ENCODE data around the gene SPINDOC. TPM values are rescaled to one million over a fixed set of nuclear protein-coding genes. Genes with fewer than 3 reads are reported as not detected.

The SPINDOC gene
- total RNA-seq, 1 experiment from 2014 or later = 50.9 TPM

GRCh38 chr11:63845303-63845702 is 32.0 kb downstream of the SPINDOC start:
- peaks cover 40 to 53% of the 10 kb centered on the region in 2 experiments for H3K4me1 ChIP-seq (ENCODE audit: control insufficient read depth in 1 of 2, insufficient read depth in 2 of 2, low read length in 2 of 2)
- ChIA-PET CTCF (interaction anchor here (1.3 kb wide), 1 partner anchor 27 kb away, joined by 3 read pairs; no protein-coding TSS in a partner anchor), POLR2A (no interaction called here), RAD21 (ENCODE audit: low non-redundant PET in 1 of 2, low total read pairs in 2 of 2, uncharacterized antibody in 2 of 2, unreplicated experiment in 2 of 2) (no interaction called here)
- intact Hi-C loops (cut with micrococcal nuclease) = no loop called here
- H3K9me2 ChIP-seq (ENCODE audit: insufficient read depth) = no peaks in the 10 kb centered on the region
- no peak for TF ChIP-seq ZNF274 (IDR thresholded peaks at IDR 0.05; ENCODE audit: low read depth, low read length)
- no peak for TF ChIP-seq YY1 (IDR thresholded peaks at IDR 0.05; ENCODE audit: extremely low read depth, insufficient replicate concordance, low read depth, low read length)
- TF ChIP-seq ZBTB33 (IDR thresholded peaks at IDR 0.05; ENCODE audit: extremely low read depth, insufficient replicate concordance, low read length) = no peak
- no peak for TF ChIP-seq TCF7L2 (IDR thresholded peaks at IDR 0.05; ENCODE audit: borderline replicate concordance, extremely low read depth, insufficient read depth, insufficient read length)
- TF ChIP-seq POLR2A (IDR thresholded peaks at IDR 0.05; ENCODE audit: borderline replicate concordance, extremely low read depth, insufficient read depth, insufficient read length) = no peak
- TF ChIP-seq ATF3 (IDR thresholded peaks at IDR 0.05) = no peak
- TF ChIP-seq JUND (IDR thresholded peaks at IDR 0.05) = no peak
- H3K36me3 ChIP-seq (ENCODE audit: control insufficient read depth in 1 of 2, insufficient read depth in 2 of 2, low read length in 2 of 2) = peaks cover 0 to 2% of the 10 kb centered on the region in 2 experiments; a peak in 2 of 4 replicates
- H3K9ac ChIP-seq (ENCODE audit: low read length) = no peak overlapping the region
- H3K9me3 ChIP-seq (ENCODE audit: control insufficient read depth in 1 of 2, insufficient read depth in 1 of 2, low read depth in 1 of 2, low read length in 2 of 2) = no peaks in the 10 kb centered on the region
- BruUV-seq (replicated peaks) = no TSS peak
- no peak for ATAC-seq
- peaks cover 90% of the 10 kb centered on the region for H3K79me2 ChIP-seq (ENCODE audit: insufficient read depth, low read length)
- no peak overlapping the region for H3K27ac ChIP-seq (ENCODE audit: low read depth, low read length)
- no peak overlapping the region for H3K4me2 ChIP-seq (ENCODE audit: low read length)
- H3K4me3 ChIP-seq (replicated peaks in 1 of 2; ENCODE audit: low read depth in 1 of 2, low read length in 2 of 2) = no peak overlapping the region
- H2AFZ ChIP-seq (ENCODE audit: low read depth, low read length, poor library complexity, severe bottlenecking) = no peak overlapping the region
- no peak for DNase-seq (ENCODE audit: low read depth, low spot score)
- H4K20me1 ChIP-seq (ENCODE audit: insufficient read depth) = peaks cover 12% of the 10 kb centered on the region; the same call in 1 of the 2 replicates
- H3K27me3 ChIP-seq (ENCODE audit: insufficient read depth, low read length) = no peaks in the 10 kb centered on the region
